ENCODE data around the gene ANXA3. TPM values are rescaled to one million over a fixed set of nuclear protein-coding genes. Genes with fewer than 3 reads are reported as not detected.

ANXA3 gene
- total and polyA plus RNA-seq, 2 donors (not counting 3 experiments of a cell fraction or from before 2014, with no cell fraction given) = 52.9 to 78.4 TPM

DNA sequence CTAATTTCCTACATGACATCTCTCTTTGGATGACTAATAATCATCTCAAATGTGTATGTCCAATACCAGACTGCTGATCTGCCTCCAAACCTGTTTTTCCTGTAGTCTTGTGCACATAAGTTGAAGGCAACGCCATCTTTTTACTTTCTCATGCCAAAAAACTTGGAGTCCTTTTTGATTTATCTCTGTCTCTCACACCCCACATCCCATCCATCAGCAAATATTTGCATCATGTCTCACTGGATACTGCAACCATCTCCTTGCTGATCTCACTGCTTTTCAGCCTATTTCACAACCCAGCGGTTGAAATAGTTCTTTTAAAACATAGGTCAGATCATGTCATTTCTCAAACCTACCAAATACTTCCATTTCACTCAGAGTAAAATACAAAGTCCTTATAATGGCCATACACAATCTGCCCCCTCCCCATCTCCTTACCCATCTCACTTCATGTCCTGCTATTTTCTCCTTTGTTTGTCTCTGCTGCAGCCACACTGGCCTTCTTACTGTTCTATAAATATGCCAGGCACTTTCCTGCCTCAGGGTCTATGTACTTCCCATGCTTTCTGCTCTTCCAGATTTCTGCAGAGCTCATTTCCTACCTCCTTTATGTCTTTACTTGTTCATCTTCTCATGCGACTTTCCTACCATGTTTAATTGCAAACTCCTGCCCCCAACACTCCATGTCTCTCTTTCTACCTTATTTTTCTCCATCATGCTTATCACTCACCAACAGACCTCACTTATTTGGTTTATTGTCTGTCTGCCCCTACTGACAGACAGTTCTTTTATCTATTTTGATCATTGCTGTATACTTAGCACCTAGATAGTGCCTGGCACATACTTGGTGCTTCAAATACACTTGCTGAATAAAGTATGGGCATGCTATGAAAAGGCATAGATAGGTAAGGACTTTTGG, 98.8 kb downstream of the ANXA3 start:
- Histone ChIP-seq H3K4me2 (ENCODE audit: insufficient read depth, low read length) (no peak overlapping the region), H3K4me3 (replicated peaks in 1 of 3; ENCODE audit: insufficient read depth in 1 of 3, low read depth in 1 of 3, low read length in 3 of 3) (no peak overlapping the region), H3K9me3 (replicated peaks; ENCODE audit: control insufficient read depth, insufficient read depth, low read length) (no peaks in the 10 kb centered on the region), H3K9me1 (replicated peaks; ENCODE audit: control insufficient read depth, extremely low read depth, insufficient read depth, low read length) (no peaks in the 10 kb centered on the region), H2AFZ (ENCODE audit: low read depth, low read length) (no peak overlapping the region), H3K4me1 (ENCODE audit: control insufficient read depth, extremely low read depth, insufficient read depth, low read length) (peaks cover 47% of the 10 kb centered on the region), H3K79me2 (ENCODE audit: control insufficient read depth, insufficient read depth, low read length) (no peaks in the 10 kb centered on the region), H3K27ac (ENCODE audit: insufficient read depth, low read depth, low read length) (no peak overlapping the region), H3K27me3 (ENCODE audit: control insufficient read depth in 2 of 2, insufficient read depth in 2 of 2, low read length in 2 of 2) (no peaks in the 10 kb centered on the region), H3K9ac (replicated peaks; ENCODE audit: extremely low read depth, insufficient read depth, low read length) (no peak overlapping the region), H4K20me1 (replicated peaks; ENCODE audit: control insufficient read depth, extremely low read depth, insufficient read depth, low read length) (no peaks in the 10 kb centered on the region), H3K36me3 (ENCODE audit: control insufficient read depth in 2 of 2, extremely low read depth in 1 of 2, insufficient read depth in 2 of 2, low read length in 2 of 2) (no peaks in the 10 kb centered on the region)
- no peak for DNase-seq (ENCODE audit: low read depth, low spot score)
- no peak for TF ChIP-seq FOS (IDR thresholded peaks at IDR 0.05; ENCODE audit: borderline replicate concordance, insufficient read depth, low read length)
- no peak for TF ChIP-seq MYC (IDR thresholded peaks at IDR 0.05; ENCODE audit: low read depth, low read length)
- TF ChIP-seq GATA2 (IDR thresholded peaks at IDR 0.05; ENCODE audit: insufficient read depth, insufficient read length, low read depth, low read length) = no peak
- TF ChIP-seq, protein P1, sequence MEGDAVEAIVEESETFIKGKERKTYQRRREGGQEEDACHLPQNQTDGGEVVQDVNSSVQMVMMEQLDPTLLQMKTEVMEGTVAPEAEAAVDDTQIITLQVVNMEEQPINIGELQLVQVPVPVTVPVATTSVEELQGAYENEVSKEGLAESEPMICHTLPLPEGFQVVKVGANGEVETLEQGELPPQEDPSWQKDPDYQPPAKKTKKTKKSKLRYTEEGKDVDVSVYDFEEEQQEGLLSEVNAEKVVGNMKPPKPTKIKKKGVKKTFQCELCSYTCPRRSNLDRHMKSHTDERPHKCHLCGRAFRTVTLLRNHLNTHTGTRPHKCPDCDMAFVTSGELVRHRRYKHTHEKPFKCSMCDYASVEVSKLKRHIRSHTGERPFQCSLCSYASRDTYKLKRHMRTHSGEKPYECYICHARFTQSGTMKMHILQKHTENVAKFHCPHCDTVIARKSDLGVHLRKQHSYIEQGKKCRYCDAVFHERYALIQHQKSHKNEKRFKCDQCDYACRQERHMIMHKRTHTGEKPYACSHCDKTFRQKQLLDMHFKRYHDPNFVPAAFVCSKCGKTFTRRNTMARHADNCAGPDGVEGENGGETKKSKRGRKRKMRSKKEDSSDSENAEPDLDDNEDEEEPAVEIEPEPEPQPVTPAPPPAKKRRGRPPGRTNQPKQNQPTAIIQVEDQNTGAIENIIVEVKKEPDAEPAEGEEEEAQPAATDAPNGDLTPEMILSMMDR (IDR thresholded peaks at IDR 0.05; ENCODE audit: extremely low read depth in 1 of 2, insufficient read depth in 1 of 2, low read depth in 1 of 2, low read length in 2 of 2) = no peak
- no peak for TF ChIP-seq EZH2 (IDR thresholded peaks at IDR 0.05; ENCODE audit: borderline replicate concordance, low read depth, low read length, severe bottlenecking)
- TF ChIP-seq POLR2AphosphoS5 (IDR thresholded peaks at IDR 0.05; ENCODE audit: insufficient read depth, low read depth, low read length) = no peak
- TF ChIP-seq MAX (IDR thresholded peaks at IDR 0.05; ENCODE audit: insufficient read depth, insufficient read length) = no peak
- no peak for TF ChIP-seq JUN (IDR thresholded peaks at IDR 0.05; ENCODE audit: borderline replicate concordance, insufficient read depth, insufficient read length, low read depth)
- no peak for TF ChIP-seq POLR2A (IDR thresholded peaks at IDR 0.05; ENCODE audit: low read depth, low read length)
- no TSS peak for BruUV-seq (replicated peaks)
- FAIRE-seq = no peak
- dilution Hi-C loops (cut with MboI; ENCODE audit: extremely low pct_ligation_motif_present, low sequenced_read_pairs) = no loop called here
- CTCF ChIA-PET = interaction anchor here (2.1 kb wide), 1 partner anchor 11 kb away, joined by 10 read pairs; no protein-coding TSS in a partner anchor
- intact Hi-C loops (cut with micrococcal nuclease) = no loop called here
- POLR2A ChIA-PET = no interaction called here
